Left ventricle myocardium inferior (tissue), 1 donor: ENCODE measurements around the gene FRY. TPM values are rescaled to one million over a fixed set of nuclear protein-coding genes. Genes with fewer than 3 reads are reported as not detected.

Experiments used
- DNase-seq: peaks from one replicate; pipeline ENCODE4 v3.0.0-alpha.2; 2020
- H3K27ac ChIP-seq: fragments of 200-600 bp; replicated peaks from 2 replicates; pipeline ENCODE4 v1.8.0; 2021
- H3K27me3 ChIP-seq: fragments of 200-600 bp; 2 replicates; pipeline ENCODE4 v1.8.0; 2021; ENCODE audit warnings: low read depth
- H3K36me3 ChIP-seq: fragments of 200-600 bp; 2 replicates; pipeline ENCODE4 v1.8.0; 2021
- H3K4me1 ChIP-seq: fragments of 200-600 bp; 2 replicates; pipeline ENCODE4 v1.8.0; 2021
- H3K4me3 ChIP-seq: fragments of 200-600 bp; 2 replicates; pipeline ENCODE4 v1.8.0; 2021; ENCODE audit warnings: mild to moderate bottlenecking, moderate library complexity
- H3K9me3 ChIP-seq: fragments of 200-600 bp; replicated peaks from 2 replicates; pipeline ENCODE4 v1.8.0; 2021
- intact Hi-C: fragments of 100-400 bp; cut with micrococcal nuclease; formaldehyde crosslinking; loops from one replicate; pipeline ENCODE4 v1.11.0; 2022
- total RNA-seq: library from RNA; stranded (reverse); fragmentation: NEBNext Ultra II Directional; extraction: Animal tissue kit (Norgen Biotek cat#: 25700); gene quantifications from one replicate; pipeline ENCODE4 v1.2.1, GENCODE V29; 2021
- TF ChIP-seq, protein P1 (sequence below): fragments of 200-600 bp; IDR thresholded peaks from 2 replicates; pipeline ENCODE4 v1.8.0; 2021; ENCODE audit warnings: antibody characterized with exemption, mild to moderate bottlenecking, borderline replicate concordance
- donor health status: DM: no; HTN: yes; CAD: no; lungs with severe emphysema.

The FRY gene
- total RNA-seq, 1 donor from 2014 or later, result 167 TPM

DNA sequence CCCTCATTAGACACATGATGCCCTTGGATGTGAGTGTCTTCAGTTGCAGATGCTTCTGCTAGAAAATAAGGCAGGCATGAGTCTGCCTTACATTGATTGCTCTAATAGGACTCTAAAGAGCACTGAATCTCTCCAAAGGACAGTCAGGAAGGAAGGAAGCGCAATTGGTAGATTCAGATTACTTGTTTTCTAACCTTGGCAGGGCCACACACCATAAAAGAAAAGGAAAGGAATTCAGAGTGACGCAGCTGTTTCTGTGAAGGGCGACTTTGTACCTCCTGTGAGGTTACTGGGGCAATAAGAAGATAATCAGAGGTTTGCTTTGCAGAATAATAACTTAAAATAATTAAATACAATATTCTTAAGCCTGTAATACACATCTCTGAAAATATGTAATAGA, 48.0 kb downstream of the FRY start:
- no peaks in the 10 kb centered on the region for H3K27me3 ChIP-seq
- H3K36me3 ChIP-seq, result peaks cover 6% of the 10 kb centered on the region
- H3K9me3 ChIP-seq, result no peaks in the 10 kb centered on the region
- TF ChIP-seq, protein P1, sequence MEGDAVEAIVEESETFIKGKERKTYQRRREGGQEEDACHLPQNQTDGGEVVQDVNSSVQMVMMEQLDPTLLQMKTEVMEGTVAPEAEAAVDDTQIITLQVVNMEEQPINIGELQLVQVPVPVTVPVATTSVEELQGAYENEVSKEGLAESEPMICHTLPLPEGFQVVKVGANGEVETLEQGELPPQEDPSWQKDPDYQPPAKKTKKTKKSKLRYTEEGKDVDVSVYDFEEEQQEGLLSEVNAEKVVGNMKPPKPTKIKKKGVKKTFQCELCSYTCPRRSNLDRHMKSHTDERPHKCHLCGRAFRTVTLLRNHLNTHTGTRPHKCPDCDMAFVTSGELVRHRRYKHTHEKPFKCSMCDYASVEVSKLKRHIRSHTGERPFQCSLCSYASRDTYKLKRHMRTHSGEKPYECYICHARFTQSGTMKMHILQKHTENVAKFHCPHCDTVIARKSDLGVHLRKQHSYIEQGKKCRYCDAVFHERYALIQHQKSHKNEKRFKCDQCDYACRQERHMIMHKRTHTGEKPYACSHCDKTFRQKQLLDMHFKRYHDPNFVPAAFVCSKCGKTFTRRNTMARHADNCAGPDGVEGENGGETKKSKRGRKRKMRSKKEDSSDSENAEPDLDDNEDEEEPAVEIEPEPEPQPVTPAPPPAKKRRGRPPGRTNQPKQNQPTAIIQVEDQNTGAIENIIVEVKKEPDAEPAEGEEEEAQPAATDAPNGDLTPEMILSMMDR, result no peak
- intact Hi-C loops, result no loop called here
- H3K4me1 ChIP-seq, result peaks cover 95% of the 10 kb centered on the region
- H3K27ac ChIP-seq, result peak overlapping the region; percentile 42
- DNase-seq, result no peak
- H3K4me3 ChIP-seq, result no peak overlapping the region

DNA sequence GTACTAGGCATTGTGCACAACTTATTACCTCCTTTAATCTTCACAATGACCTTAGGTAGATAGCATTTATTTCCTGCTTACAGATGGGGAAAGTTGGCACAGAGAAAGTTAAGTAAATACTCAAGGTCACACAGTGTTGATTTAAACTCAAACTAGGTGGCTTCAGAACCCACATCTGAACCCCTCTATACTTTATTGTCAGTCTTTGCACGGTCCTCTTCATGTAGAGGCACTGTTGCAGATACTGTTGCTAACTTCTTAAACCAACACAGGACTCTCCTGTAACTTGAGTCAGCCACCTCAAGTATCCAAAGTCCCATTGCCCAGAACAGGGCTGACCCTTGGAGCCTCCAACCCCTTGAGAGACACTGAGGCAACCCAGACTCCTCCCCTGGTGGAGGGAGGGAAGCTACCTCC, 48.8 kb downstream of the FRY start:
- no peak for DNase-seq
- TF ChIP-seq, protein P1, result no peak
- Histone ChIP-seq H3K4me1 (peaks cover 93% of the 10 kb centered on the region), H3K9me3 (no peaks in the 10 kb centered on the region), H3K27me3 (no peaks in the 10 kb centered on the region), H3K4me3 (no peak overlapping the region), H3K36me3 (peaks cover 6% of the 10 kb centered on the region), H3K27ac (peak overlapping the region; percentile 42)
- intact Hi-C loops, result no loop called here

DNA sequence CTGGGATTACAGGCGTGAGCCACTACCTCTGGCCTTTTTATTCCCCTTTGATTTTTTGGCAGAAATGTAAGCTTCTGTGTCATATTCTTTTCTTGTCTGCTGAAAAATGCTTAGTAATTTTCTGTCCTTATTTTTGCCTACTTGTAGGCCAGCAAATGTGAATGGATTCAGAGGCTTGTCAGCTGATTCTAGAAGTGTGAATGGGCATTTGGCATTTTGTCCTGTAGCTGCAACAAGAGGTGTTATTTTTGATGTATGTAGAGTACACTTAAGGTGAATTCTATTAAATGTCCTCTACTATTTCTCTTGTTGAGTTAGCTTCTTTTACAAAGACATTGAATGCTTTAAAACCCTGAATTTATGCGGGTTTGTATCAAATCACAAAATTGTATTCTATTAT, 50.0 kb downstream of the FRY start:
- intact Hi-C loops, result no loop called here
- no peak for DNase-seq
- Histone ChIP-seq H3K4me3 (no peak overlapping the region), H3K4me1 (peaks cover 93% of the 10 kb centered on the region), H3K9me3 (no peaks in the 10 kb centered on the region), H3K27ac (peak overlapping the region; percentile 31), H3K36me3 (peaks cover 6% of the 10 kb centered on the region), H3K27me3 (no peaks in the 10 kb centered on the region)
- TF ChIP-seq, protein P1, result no peak

DNA sequence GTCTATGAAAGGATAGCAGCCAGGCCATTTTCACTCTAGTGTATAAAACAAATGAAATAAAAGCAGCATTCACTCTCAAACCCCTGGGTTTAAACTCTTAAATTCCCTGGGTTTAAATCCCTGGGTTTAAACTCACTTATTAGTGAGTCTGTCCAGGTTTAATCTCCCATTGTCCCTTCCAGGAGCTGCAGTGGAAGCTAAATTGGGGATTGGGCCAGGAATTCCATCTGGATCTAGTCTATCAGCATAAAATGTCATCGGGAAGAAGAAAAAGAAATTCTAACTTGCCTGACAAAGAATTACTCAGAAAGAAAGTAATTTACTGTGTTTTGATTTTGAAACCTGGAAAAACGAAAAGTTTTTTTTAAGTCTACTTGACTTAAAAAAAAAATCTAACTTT, 54.8 kb downstream of the FRY start:
- Histone ChIP-seq H3K9me3 (no peaks in the 10 kb centered on the region), H3K4me1 (peaks cover 66% of the 10 kb centered on the region), H3K27ac (peak overlapping the region; percentile 35), H3K36me3 (no peaks in the 10 kb centered on the region), H3K4me3 (no peak overlapping the region), H3K27me3 (no peaks in the 10 kb centered on the region)
- TF ChIP-seq, protein P1, result no peak
- no peak for DNase-seq
- intact Hi-C loops, result no loop called here

DNA sequence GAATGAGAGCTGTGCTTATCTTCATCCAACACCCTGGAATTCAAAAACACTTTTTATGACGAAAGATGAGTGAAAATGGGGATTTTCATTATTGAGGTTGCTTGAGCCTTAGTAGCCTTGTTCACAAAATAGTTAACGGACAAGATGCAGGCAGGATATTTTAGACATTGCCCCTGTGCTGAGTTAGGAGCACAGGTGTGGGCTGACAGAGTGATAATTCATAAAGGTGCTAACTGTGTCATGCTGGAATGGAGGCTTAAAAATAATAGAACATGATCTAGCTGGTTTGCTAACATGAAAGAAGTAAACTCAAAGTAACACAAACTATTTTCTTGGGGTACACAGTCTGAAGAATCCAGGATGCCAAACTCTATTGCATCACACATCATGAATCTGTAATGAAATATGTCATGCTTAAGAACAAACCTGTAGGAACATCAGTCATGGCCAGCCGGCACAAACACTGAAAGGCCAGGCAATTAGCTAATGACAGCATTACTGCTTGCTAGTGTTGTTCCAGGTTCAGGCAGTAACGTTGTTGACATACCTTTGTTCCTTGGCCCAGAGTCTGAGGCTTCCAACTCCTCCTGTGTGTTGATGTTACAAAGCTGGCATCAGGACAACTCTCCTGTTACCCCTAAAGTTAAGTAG, 55.3 kb downstream of the FRY start:
- H3K9me3 ChIP-seq, result no peaks in the 10 kb centered on the region
- TF ChIP-seq, protein P1, result no peak
- intact Hi-C loops, result no loop called here
- no peak for DNase-seq
- H3K27me3 ChIP-seq, result no peaks in the 10 kb centered on the region
- H3K4me3 ChIP-seq, result no peak overlapping the region
- no peaks in the 10 kb centered on the region for H3K36me3 ChIP-seq
- peak overlapping the region; percentile 47 for H3K27ac ChIP-seq
- peaks cover 60% of the 10 kb centered on the region for H3K4me1 ChIP-seq
